ENCODE data around the gene ABI3.

DNA sequence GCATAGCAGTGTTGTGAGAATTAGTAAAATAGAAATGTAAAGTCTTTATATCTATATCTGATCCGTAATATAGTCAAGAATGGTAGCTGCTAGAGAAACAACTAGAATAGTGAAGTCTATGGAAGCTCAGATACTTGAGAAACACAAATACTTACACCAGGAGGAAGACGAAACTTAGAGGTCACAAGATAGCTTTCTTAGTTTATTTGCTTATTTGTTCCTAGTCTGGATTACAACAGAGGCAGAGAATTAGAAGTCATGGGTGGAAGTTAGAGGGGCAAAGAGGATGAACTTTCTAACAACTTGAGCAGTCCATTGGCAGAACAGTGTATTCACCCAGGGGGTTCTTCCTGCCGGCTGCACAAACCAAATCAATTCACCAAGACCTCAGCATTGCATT, 14.0 kb upstream of the ABI3 start:
- TF ChIP-seq, protein P1, sequence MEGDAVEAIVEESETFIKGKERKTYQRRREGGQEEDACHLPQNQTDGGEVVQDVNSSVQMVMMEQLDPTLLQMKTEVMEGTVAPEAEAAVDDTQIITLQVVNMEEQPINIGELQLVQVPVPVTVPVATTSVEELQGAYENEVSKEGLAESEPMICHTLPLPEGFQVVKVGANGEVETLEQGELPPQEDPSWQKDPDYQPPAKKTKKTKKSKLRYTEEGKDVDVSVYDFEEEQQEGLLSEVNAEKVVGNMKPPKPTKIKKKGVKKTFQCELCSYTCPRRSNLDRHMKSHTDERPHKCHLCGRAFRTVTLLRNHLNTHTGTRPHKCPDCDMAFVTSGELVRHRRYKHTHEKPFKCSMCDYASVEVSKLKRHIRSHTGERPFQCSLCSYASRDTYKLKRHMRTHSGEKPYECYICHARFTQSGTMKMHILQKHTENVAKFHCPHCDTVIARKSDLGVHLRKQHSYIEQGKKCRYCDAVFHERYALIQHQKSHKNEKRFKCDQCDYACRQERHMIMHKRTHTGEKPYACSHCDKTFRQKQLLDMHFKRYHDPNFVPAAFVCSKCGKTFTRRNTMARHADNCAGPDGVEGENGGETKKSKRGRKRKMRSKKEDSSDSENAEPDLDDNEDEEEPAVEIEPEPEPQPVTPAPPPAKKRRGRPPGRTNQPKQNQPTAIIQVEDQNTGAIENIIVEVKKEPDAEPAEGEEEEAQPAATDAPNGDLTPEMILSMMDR (IDR thresholded peaks at IDR 0.05): no peak
- TF ChIP-seq POLR2AphosphoS5 (IDR thresholded peaks at IDR 0.05; ENCODE audit: low read depth, low read length): no peak

All from Panc1 (cell line).